CD4-positive, alpha-beta T cell treated with Interleukin-17A for 1 hour (primary cell): ENCODE measurements around the gene GNL3.
"Not testable (repeated sequence)": the region's sequence is repeated elsewhere in the genome, so short reads cannot be mapped to it uniquely, and the experiment has no call there.

Source experiments
- DNase-seq: peaks from one replicate; pipeline ENCODE4 v3.0.0-alpha.2; 2020

The GNL3 gene

GRCh38 chr3:52685709-52686691, at the start of gene GNL3, which contains the start of gene PBRM1:
TSS of gene GNL3 (plus strand) at chr3:52686032. CDS start at chr3:52686093, 61 bp downstream.
TSS of gene PBRM1 (minus strand) at chr3:52685913.
- DNase-seq = peak; percentile 94

GRCh38 chr3:52636673-52637072, 49.2 kb upstream of the GNL3 start:
- DNase-seq = no peak

- no peak for DNase-seq
Observed at GRCh38 chr3:52645549-52645948, 40.3 kb upstream of the GNL3 start.

- no peak for DNase-seq
Observed at GRCh38 chr3:52649461-52650210, 36.2 kb upstream of the GNL3 start.

- DNase-seq = no peak
Observed at GRCh38 chr3:52650439-52650838, 35.4 kb upstream of the GNL3 start.

GRCh38 chr3:52651592-52651991, 34.2 kb upstream of the GNL3 start:
- DNase-seq = no peak

- no peak for DNase-seq
Observed at GRCh38 chr3:52655895-52656294, 29.9 kb upstream of the GNL3 start.

GRCh38 chr3:52660046-52660445, 25.8 kb upstream of the GNL3 start:
- no peak for DNase-seq

- DNase-seq = no peak
Observed at GRCh38 chr3:52663098-52663497, 22.7 kb upstream of the GNL3 start.

- peak; percentile 46 for DNase-seq
Observed at GRCh38 chr3:52670621-52671521, 15.0 kb upstream of the GNL3 start.

GRCh38 chr3:52671676-52672075, 14.2 kb upstream of the GNL3 start:
- no peak for DNase-seq

GRCh38 chr3:52676201-52676600, 9.6 kb upstream of the GNL3 start:
- DNase-seq = not testable (repeated sequence)

GRCh38 chr3:52678265-52679198, 7.3 kb upstream of the GNL3 start:
- no peak for DNase-seq

- DNase-seq = no peak
Observed at GRCh38 chr3:52679199-52679538, 6.7 kb upstream of the GNL3 start.

- DNase-seq = no peak
Observed at GRCh38 chr3:52679811-52680210, 6.0 kb upstream of the GNL3 start.

GRCh38 chr3:52681596-52681995, 4.2 kb upstream of the GNL3 start:
- DNase-seq = no peak

- DNase-seq = no peak
Observed at GRCh38 chr3:52682016-52682415, 3.8 kb upstream of the GNL3 start.

- no peak for DNase-seq
Observed at GRCh38 chr3:52683611-52684010, 2.2 kb upstream of the GNL3 start.

- no peak for DNase-seq
Observed at GRCh38 chr3:52684184-52684583, 1.6 kb upstream of the GNL3 start.

GRCh38 chr3:52685285-52685708, 535 bp upstream of the GNL3 start:
- DNase-seq = peak; percentile 89

- DNase-seq = no peak
Observed at GRCh38 chr3:52688266-52688665, 2.4 kb downstream of the GNL3 start.

- no peak for DNase-seq
Observed at GRCh38 chr3:52689151-52689550, 3.3 kb downstream of the GNL3 start.
